Measurements from ENCODE around the gene MNAT1.
"Not testable (repeated sequence)": the region's sequence is repeated elsewhere in the genome, so short reads cannot be mapped to it uniquely, and the experiment has no call there.

MNAT1 gene

DNA sequence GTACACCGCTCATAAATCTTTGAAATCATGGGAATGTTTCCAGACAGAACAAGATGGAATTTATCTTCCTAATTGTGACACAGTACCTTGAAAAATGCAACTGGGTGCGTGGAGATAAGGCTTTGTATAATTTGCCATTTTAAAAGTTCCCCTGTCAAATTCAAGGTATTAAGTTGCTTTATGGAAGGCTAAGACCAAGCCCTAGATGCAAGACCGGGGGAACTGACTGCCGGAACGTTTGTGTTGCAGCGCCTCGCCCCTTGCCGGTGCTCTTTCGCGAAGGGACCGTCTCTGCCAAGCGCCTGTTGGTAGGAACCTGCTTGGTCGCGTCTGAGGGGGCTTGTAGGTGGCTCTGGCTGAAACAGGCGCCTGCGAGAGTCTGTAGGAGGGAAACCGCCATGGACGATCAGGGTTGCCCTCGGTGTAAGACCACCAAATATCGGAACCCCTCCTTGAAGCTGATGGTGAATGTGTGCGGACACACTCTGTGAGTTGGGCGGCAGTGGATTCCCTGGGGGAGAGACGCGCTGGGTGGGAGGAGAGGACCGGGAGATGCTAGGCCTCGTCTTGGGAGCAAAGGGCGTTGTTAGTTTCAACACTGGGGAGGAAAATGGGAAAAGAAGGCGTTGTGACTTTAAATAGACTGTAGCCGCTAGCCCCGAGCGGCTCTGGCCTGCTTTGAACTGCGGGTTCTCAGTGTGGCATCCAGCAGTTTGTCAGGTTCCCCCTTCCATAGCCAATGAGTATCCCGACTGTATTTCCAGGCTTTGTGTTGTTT, at the start of gene MNAT1:
MNAT1 (plus strand) TSS at position 297 of the 778 bp plus-strand sequence; CDS start at position 399, 102 bp downstream.
- peak; percentile 50 for DNase-seq

GRCh38 chr14:60686865-60687264, 47.7 kb upstream of the MNAT1 start:
- DNase-seq, result no peak

GRCh38 chr14:60691383-60692113, 43.0 kb upstream of the MNAT1 start:
- no peak for DNase-seq

DNA sequence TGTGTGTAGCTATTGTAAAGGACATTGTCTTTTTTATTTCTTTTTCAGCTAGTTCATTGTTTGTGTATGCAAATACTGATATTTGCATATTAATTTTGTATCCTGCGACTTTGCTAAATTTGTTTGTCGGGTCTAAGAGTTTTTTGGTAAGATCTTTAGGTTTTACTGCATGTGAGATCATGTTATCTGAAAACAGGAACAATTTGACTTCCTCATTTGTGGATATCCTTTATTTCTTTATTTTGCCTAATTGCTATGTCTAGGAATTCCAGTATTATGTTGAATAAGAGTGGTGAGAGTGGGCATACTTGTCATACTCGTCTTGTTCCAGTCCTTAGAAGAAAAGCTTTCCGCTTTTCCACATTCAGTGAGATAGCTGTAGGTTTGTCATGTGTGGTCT, 39.2 kb upstream of the MNAT1 start:
- no peak for DNase-seq

GRCh38 chr14:60700598-60700997, 34.0 kb upstream of the MNAT1 start:
- no peak for DNase-seq

DNA sequence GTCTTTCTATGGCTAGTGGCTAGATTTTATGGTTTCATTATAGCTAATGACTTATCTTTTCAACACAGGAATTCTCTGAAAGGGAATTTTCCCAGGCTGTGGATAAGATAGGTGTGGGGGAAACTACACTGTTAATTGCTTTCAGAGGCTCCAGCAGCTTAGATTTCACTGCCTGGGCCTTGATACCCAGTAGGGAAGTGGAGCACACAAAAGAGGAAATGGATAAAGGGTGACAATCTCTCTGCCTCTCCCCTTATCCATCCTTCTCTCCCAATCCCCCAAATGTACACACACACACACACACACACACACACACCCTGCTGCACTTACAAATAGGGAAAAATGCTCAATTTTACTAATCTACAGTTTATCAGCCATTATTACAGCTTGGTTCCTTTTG, 29.5 kb upstream of the MNAT1 start:
- DNase-seq, result no peak

- no peak for DNase-seq
These were observed 26.7 kb upstream of the MNAT1 start for GRCh38 chr14:60707858-60708257.

DNA sequence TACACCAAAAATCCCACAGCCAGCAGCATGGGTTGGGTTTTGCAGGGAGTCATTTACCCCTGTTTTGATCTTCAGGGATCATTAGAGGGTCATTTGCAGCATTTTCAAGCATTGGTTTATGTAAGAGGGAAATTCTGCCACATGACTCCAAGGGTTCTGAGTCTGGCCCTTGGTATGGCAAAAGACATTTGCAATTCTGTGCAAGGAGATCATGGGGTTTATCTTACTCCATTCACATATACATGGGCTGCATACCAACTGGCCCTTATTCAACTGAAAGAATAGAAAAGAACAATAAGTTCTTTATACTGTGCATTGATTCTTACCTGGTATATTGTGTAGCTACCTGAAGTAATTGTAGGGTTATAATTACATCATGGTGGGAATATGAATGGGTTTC, 24.1 kb upstream of the MNAT1 start:
- no peak for DNase-seq

GRCh38 chr14:60713513-60713912, 21.0 kb upstream of the MNAT1 start:
- DNase-seq, result no peak

DNA sequence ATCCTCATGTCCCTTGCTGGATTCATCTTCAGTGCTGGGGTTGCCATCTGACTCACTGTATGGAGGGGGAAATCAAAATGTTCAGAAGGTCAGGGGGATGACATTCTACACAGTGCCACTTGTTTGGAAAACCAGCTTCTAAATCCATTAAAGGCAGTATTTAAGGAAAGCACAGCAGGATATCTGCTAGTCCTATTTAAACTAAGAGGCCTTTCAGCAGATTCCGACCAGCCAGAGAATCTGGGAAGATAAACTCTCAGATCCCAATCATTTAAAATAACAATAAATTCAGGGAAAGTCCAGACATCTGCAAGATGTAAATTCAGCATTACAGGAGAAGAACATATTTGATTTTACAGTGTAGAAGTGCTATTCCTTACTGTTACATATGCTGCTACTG, 14.2 kb upstream of the MNAT1 start:
- DNase-seq, result no peak

DNA sequence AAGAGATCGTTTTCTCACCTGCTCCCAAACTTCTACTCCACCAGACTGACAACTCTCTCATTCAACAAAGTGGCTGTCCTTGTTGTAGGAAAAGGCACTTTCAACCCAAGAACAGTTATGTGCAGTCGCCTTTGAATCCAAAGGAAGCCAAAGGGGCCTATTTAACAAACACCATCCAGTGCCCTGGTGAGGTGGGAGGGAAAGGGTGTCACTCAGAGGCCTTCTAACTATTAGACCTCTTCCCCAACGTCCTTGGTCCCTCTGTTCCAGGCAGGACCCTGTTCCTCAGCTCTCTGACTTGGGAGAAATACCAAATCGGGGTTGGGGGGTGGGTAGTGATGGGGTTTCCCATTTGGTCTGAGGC, 13.6 kb upstream of the MNAT1 start:
- DNase-seq, result no peak

- DNase-seq, result no peak
These were observed 13.0 kb upstream of the MNAT1 start for GRCh38 chr14:60721326-60722106.

GRCh38 chr14:60722107-60722356, 12.5 kb upstream of the MNAT1 start:
- no peak for DNase-seq

GRCh38 chr14:60722357-60723115, 12.0 kb upstream of the MNAT1 start:
- no peak for DNase-seq

DNA sequence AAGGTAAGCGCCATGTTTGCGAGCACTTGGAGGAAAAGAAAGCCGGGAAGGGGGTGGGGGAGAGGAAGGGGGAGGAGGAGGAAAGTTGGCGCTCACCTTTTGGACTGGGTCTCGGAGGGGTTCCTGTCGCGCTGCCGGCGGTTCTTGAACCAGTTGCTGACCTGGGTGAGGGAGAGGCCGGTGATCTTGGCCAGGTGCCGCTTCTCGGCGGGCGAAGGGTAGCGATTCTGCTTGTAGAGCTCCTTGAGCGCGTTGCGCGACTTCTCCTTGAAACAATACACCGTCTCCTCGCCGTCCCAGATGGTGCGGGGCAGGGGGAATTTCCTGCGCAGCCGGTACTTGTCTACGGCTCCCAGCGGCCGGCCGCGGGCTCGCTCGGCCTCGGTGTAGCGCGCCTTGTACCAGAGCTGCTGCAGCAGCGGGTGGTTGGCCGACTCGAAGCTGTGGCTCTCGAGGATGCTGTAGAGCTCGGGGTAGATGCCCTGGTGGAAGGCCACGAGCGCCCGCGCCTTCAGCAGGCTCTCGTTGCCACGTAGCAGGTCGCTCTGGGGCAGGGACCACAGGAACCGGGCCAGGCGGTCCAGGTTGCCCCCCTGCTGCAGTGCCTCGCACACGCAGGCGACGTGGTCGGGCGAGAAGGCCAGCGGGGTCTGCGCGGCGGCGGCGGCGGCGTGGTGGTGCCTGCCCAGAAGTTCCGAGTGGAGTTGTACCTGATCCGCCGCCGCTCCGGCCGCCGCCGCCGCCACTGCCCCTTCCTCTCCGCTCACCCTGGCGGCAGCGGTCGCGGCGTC, 11.2 kb upstream of the MNAT1 start:
- no peak for DNase-seq

DNA sequence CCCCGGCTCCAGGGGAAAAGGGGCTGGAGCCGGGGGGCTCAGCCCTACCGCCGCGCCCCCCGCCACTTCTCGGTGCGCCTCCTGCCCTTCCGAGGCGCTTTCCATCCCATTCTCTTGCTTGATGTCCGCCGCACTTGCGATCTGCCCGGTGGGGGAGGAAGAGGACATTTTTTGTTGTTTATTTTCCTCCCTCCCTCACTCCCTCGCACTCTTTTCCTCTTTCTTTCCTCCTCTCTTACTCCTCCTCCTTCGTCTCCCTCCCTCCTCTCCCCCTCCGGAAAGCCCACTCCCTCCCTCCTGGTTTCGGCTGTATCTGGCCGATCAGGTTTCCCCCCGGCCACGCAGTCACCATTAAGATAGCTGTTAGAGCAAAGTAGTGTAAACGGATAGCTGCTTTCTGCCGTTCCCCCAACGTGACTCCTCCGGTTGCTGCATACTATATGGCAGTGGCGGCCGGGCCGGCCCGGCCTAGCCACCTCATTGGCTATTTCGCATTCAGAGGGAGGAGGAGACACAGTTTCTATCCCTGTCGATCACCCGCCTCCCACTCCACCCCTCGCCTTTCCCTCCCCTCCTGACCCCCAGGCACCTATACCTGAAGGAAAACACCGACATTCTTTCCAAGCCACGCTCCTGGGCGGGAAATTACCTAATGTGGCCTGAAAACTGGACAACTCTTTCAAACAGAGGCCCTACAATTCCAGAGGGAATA, 10.5 kb upstream of the MNAT1 start, which contains the start of gene SIX4:
SIX4 (minus strand) TSS at position 445 of the 712 bp plus-strand sequence; CDS start at position 168, 277 bp downstream.
- DNase-seq, result peak; percentile 46

DNA sequence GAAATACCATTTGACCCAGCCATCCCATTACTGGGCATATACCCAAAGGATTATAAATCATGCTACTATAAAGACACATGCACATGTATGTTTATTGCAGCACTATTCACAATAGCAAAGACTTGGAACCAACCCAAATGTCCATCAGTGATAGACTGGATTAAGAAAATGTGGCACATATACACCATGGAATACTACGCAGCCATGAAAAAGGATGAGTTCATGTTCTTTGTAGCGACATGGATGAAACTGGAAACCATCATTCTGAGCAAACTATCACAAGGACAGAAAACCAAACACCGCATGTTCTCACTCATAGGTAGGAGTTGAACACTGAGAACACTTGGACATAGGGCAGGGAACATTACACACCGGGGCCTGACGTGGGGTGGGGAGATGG, 3.3 kb upstream of the MNAT1 start:
- not testable (repeated sequence) for DNase-seq

- no peak for DNase-seq
These were observed 1.6 kb upstream of the MNAT1 start for GRCh38 chr14:60732840-60733483.

DNA sequence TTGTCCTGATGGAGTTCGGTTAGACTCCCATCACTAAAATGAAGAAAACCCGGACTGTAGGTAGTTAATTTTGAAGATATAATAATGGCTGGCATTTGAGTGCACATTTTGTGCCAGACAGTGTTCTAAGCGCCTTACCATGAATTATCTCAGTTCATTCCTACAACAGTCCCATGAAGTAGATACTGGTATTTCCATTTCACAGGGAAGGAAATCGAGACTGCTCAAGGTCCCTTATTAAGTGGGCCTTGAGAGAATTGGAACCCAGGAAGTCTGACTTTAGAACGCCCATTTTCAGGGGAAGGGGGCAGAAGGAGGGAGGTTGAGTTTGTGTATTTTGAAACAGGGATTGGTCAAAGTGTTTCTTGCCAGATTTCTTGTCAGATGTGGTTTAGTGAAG, 855 bp downstream of the MNAT1 start:
- DNase-seq, result no peak

- DNase-seq, result no peak
These were observed 1.9 kb downstream of the MNAT1 start for GRCh38 chr14:60736494-60736893.
